HCT116 (cell line): ENCODE data around the gene PAQR7.

Source experiments
- ATF3 ChIP-seq: IDR thresholded peaks from 2 replicates; pipeline ENCODE4 v1.6.1; 2012
- CEBPB ChIP-seq: IDR thresholded peaks from 2 replicates; pipeline ENCODE4 v1.6.1; 2012; ENCODE audit warnings: low read depth
- CTCF ChIP-seq, 3 experiments: fragments of 200-600 bp in 1 of 3; sonication (generic) in 1 of 3; IDR thresholded peaks in 2 of 3; conservative IDR thresholded peaks in 1 of 3; 2 replicates each; pipeline ENCODE4 v1.5.1; 2012 to 2017; ENCODE audit warnings: low read depth in 2 of 3, low read length in 2 of 3, antibody characterized with exemption in 1 of 3, borderline replicate concordance in 1 of 3, control low read depth in 1 of 3, mild to moderate bottlenecking in 1 of 3, mixed read lengths in 1 of 3, mixed run types in 1 of 3, moderate library complexity in 1 of 3; ENCODE audit not compliant: insufficient read depth in 1 of 3
- EGR1 ChIP-seq: IDR thresholded peaks from 2 replicates; pipeline ENCODE4 v1.6.1; 2012; ENCODE audit warnings: low read depth
- EZH2 ChIP-seq: fragments of 200-600 bp; sonication (generic); IDR thresholded peaks from 2 replicates; pipeline ENCODE4 v1.6.1; 2017; ENCODE audit warnings: antibody characterized with exemption, mixed run types
- EZH2phosphoT487 ChIP-seq: fragments of 200-600 bp; IDR thresholded peaks from 2 replicates; pipeline ENCODE4 v1.6.1; 2018; ENCODE audit warnings: antibody characterized with exemption, borderline replicate concordance
- MAX ChIP-seq: IDR thresholded peaks from 2 replicates; pipeline ENCODE4 v1.6.1; 2012
- POLR2A ChIP-seq: IDR thresholded peaks from 2 replicates; pipeline ENCODE4 v1.7.0; 2011; ENCODE audit warnings: borderline replicate concordance; ENCODE audit not compliant: insufficient read depth, insufficient read length; ENCODE audit errors: extremely low read depth
- POLR2AphosphoS5 ChIP-seq: IDR thresholded peaks from 2 replicates; pipeline ENCODE4 v1.6.1; 2011; ENCODE audit warnings: mild to moderate bottlenecking, low read depth, low read length, moderate library complexity
- RAD21 ChIP-seq: IDR thresholded peaks from 2 replicates; pipeline ENCODE4 v1.6.1; 2012; ENCODE audit warnings: low read depth, mild to moderate bottlenecking
- SIN3A ChIP-seq: IDR thresholded peaks from 2 replicates; pipeline ENCODE4 v1.6.1; 2012; ENCODE audit warnings: low read depth
- SRF ChIP-seq: IDR thresholded peaks from 2 replicates; pipeline ENCODE4 v1.6.1; 2012; ENCODE audit warnings: low read depth
- ZFX ChIP-seq: fragments of 450-650 bp; IDR thresholded peaks from 2 replicates; pipeline ENCODE4 v1.6.1; 2017

- TF ChIP-seq CTCF (IDR thresholded peaks at IDR 0.05 in 2 of 3, conservative IDR thresholded peaks at IDR 0.05 in 1 of 3; ENCODE audit: borderline replicate concordance in 1 of 3, insufficient read depth in 1 of 3, low read depth in 2 of 3, low read length in 2 of 3), result no peak
- no peak for TF ChIP-seq EZH2
- TF ChIP-seq SIN3A, result no peak
- TF ChIP-seq RAD21, result no peak
- no peak for TF ChIP-seq MAX
- TF ChIP-seq CEBPB, result no peak
- TF ChIP-seq POLR2AphosphoS5, result no peak
- TF ChIP-seq ZFX, result no peak
- TF ChIP-seq EGR1, result no peak
- TF ChIP-seq POLR2A, result no peak
- no peak for TF ChIP-seq EZH2phosphoT487
- TF ChIP-seq SRF, result no peak
- TF ChIP-seq ATF3, result no peak
Observed at GRCh38 chr1:25848531-25848930, 27.0 kb downstream of the PAQR7 start.
